Stomach (tissue), 9 donors: ENCODE results near the gene CRY2. TPM values are rescaled to one million over a fixed set of nuclear protein-coding genes. Genes with fewer than 3 reads are reported as not detected.

Experiments
- DNase-seq, 2 donors: peaks; one replicate each; pipeline versions ENCODE4 v3.0.0 to v3.0.0-alpha.2; 2013 to 2019
- H3K27ac ChIP-seq, 5 donors: fragments of 200-600 bp in 4 of 5; sonication (generic) in 4 of 5; one replicate each; pipeline ENCODE4 v1.5.1; 2013 to 2019; ENCODE audit warnings: mild to moderate bottlenecking in 1 of 5, moderate library complexity in 1 of 5
- H3K27me3 ChIP-seq, 3 donors: fragments of 200-600 bp; sonication (generic); one replicate each; pipeline ENCODE4 v1.5.1; 2017 to 2019; ENCODE audit warnings: mixed run types in 1 of 3
- H3K36me3 ChIP-seq, 4 donors: fragments of 200-600 bp; sonication (generic); 1 replicate in 3 of 4; 2 replicates in 1 of 4; pipeline ENCODE4 v1.5.1; 2016 to 2019
- H3K4me1 ChIP-seq, 4 donors: fragments of 200-600 bp; sonication (generic); one replicate each; pipeline ENCODE4 v1.5.1; 2016 to 2019
- H3K4me3 ChIP-seq, 4 donors: fragments of 200-600 bp; sonication (generic) in 3 of 4; one replicate each; pipeline ENCODE4 v1.5.1; 2016 to 2019; ENCODE audit warnings: mild to moderate bottlenecking in 1 of 4
- H3K9me3 ChIP-seq, 4 donors: fragments of 200-600 bp; sonication (generic); one replicate each; pipeline ENCODE4 v1.5.1; 2016 to 2019
- CTCF ChIP-seq, 7 experiments: fragments of 450-650 bp in 4 of 7; fragments of 200-600 bp in 3 of 7; sonication (generic) in 3 of 7; IDR thresholded peaks; one replicate each; pipeline ENCODE4 v1.5.1; 2016 to 2019; ENCODE audit warnings: antibody characterized with exemption in 7 of 7, control low read depth in 2 of 7, mild to moderate bottlenecking in 1 of 7
- EP300 ChIP-seq: sonication (generic); formaldehyde crosslinking; IDR thresholded peaks from one replicate; pipeline ENCODE4 v1.6.1; 2017; ENCODE audit warnings: antibody characterized with exemption
- POLR2A ChIP-seq, 4 donors: fragments of 450-650 bp; IDR thresholded peaks; one replicate each; pipeline ENCODE4 v1.6.1; 2016; ENCODE audit warnings: antibody characterized with exemption in 4 of 4, control low read depth in 2 of 4, mild to moderate bottlenecking in 1 of 4, moderate library complexity in 1 of 4
- POLR2AphosphoS5 ChIP-seq, 3 donors: sonication (generic); formaldehyde crosslinking; IDR thresholded peaks; one replicate each; pipeline ENCODE4 v1.6.1; 2016; ENCODE audit warnings: antibody characterized with exemption in 3 of 3
- WGBS, 5 donors: extraction: QIAGEN DNeasy Blood & Tissue Kit in 3 of 5; methylation state at CpG; one replicate each; pipeline versions ENCODE4 v1.1.5 to v1.1.7; 2013 to 2018; 5-methylcytosine and 5-hydroxymethylcytosine counted together
- intact Hi-C: fragments of 100-400 bp; cut with DNase I; formaldehyde crosslinking; loops from one replicate; pipeline ENCODE4 v1.15.1; 2023; ENCODE audit warnings: low total_unique reads
- polyA plus RNA-seq, 3 donors: library from polyadenylated mRNA; stranded (reverse); fragments of 200-250 nt; gene quantifications; one replicate each; pipeline ENCODE4 v1.2.3, GENCODE V29; 2013
- total RNA-seq, 5 donors: library from RNA; depleted of rRNA; stranded (reverse); fragments of >200 nt; gene quantifications; one replicate each; pipeline versions ENCODE4 v1.1.0 to v1.2.3, GENCODE V29; 2014 to 2016
- donor health status: healthy with polysubstance abuse.
- donor health status: Bipolar disorder and iron deficiency.
- donor health status: healthy.

Gene CRY2
- total and polyA plus RNA-seq, 8 donors = 8.2 to 45.9 (median 27.2) TPM

- 90 to 95% (median 93%) methylated on average over 4 of the region's 4 CpGs for WGBS, 5 donors
- intact Hi-C loops = no loop called here
- Histone ChIP-seq H3K9me3 (peaks cover 0 to 4% (median 2%) of the 10 kb centered on the region in 4 donors), H3K4me1 (no peaks in the 10 kb centered on the region), H3K27me3 (peaks cover 0 to 20% (median 0%) of the 10 kb centered on the region in 3 donors), H3K27ac (no peak overlapping the region), H3K36me3 (no peaks in the 10 kb centered on the region), H3K4me3 (no peak overlapping the region)
- no peak for TF ChIP-seq POLR2AphosphoS5 (IDR thresholded peaks at IDR 0.05)
- TF ChIP-seq EP300 = no peak
- no peak for TF ChIP-seq POLR2A (IDR thresholded peaks at IDR 0.05)
- TF ChIP-seq CTCF (IDR thresholded peaks at IDR 0.05) = no peak
- no peak for DNase-seq
Observed at GRCh38 chr11:45827123-45827522, 20.2 kb upstream of the CRY2 start.

- Histone ChIP-seq H3K27me3 (peaks cover 0 to 20% (median 0%) of the 10 kb centered on the region in 3 donors), H3K27ac (no peak overlapping the region), H3K4me3 (no peak overlapping the region), H3K36me3 (no peaks in the 10 kb centered on the region), H3K9me3 (peaks cover 0 to 4% (median 2%) of the 10 kb centered on the region in 4 donors), H3K4me1 (no peaks in the 10 kb centered on the region)
- TF ChIP-seq CTCF (IDR thresholded peaks at IDR 0.05) = no peak
- no peak for TF ChIP-seq POLR2AphosphoS5 (IDR thresholded peaks at IDR 0.05)
- no peak for TF ChIP-seq EP300
- TF ChIP-seq POLR2A (IDR thresholded peaks at IDR 0.05) = no peak
- WGBS, 5 donors = 68 to 75% (median 71%) methylated on average over 4 of the region's 4 CpGs
- intact Hi-C loops = no loop called here
- no peak for DNase-seq
Observed at GRCh38 chr11:45828996-45829395, 18.3 kb upstream of the CRY2 start.

GRCh38 chr11:45830596-45830995, 16.7 kb upstream of the CRY2 start:
- H3K4me1 ChIP-seq = peaks cover 0 to 5% (median 0%) of the 10 kb centered on the region in 4 donors
- H3K27me3 ChIP-seq = peaks cover 0 to 20% (median 0%) of the 10 kb centered on the region in 3 donors
- WGBS, 5 donors = 86 to 94% (median 88%) methylated on average over 2 of the region's 2 CpGs
- intact Hi-C loops = no loop called here
- H3K36me3 ChIP-seq = no peaks in the 10 kb centered on the region
- H3K9me3 ChIP-seq = peaks cover 0 to 4% (median 2%) of the 10 kb centered on the region in 4 donors
- no peak for TF ChIP-seq POLR2A (IDR thresholded peaks at IDR 0.05)
- TF ChIP-seq POLR2AphosphoS5 (IDR thresholded peaks at IDR 0.05) = no peak
- TF ChIP-seq CTCF (IDR thresholded peaks at IDR 0.05) = no peak
- no peak for TF ChIP-seq EP300
- no peak overlapping the region for H3K4me3 ChIP-seq
- no peak overlapping the region for H3K27ac ChIP-seq
- no peak for DNase-seq

GRCh38 chr11:45832811-45833441, 14.3 kb upstream of the CRY2 start:
- no peaks in the 10 kb centered on the region for H3K36me3 ChIP-seq

More at GRCh38 chr11:45832811-45833441, 14.3 kb upstream of the CRY2 start:
- WGBS, 5 donors = 81 to 86% (median 83%) methylated on average over 9 of the region's 9 CpGs
- Histone ChIP-seq H3K4me1 (peaks cover 0 to 5% (median 0%) of the 10 kb centered on the region in 4 donors), H3K27me3 (no peaks in the 10 kb centered on the region), H3K4me3 (no peak overlapping the region), H3K27ac (no peak overlapping the region), H3K9me3 (no peaks in the 10 kb centered on the region)
- intact Hi-C loops = no loop called here
- TF ChIP-seq POLR2A (IDR thresholded peaks at IDR 0.05) (no peak), EP300 (no peak), CTCF (IDR thresholded peaks at IDR 0.05) (no peak), POLR2AphosphoS5 (IDR thresholded peaks at IDR 0.05) (no peak)
- no peak for DNase-seq
